Kidney (tissue), 14 donors: ENCODE measurements around the gene TCF21. TPM values are rescaled to one million over a fixed set of nuclear protein-coding genes. Genes with fewer than 3 reads are reported as not detected.

ENCODE experiments used
- DNase-seq, 5 donors: peaks; one replicate each; pipeline ENCODE4 v3.0.0-alpha.2; 2013 to 2020
- FAIRE-seq: peaks from 2 replicates; lab custom pipeline; 2012; peaks lifted over from hg19 to GRCh38; lab: Jason Lieb, UNC
- H3K27ac ChIP-seq, 2 donors: one replicate each; pipeline ENCODE4 v1.7.0; 2013; ENCODE audit warnings: low read depth in 2 of 2, low read length in 2 of 2, inconsistent platforms in 1 of 2
- H3K27me3 ChIP-seq: one replicate; pipeline ENCODE4 v1.7.1; 2013; ENCODE audit warnings: low read length, inconsistent platforms; ENCODE audit not compliant: control insufficient read depth, insufficient read depth
- H3K36me3 ChIP-seq, 3 donors: one replicate each; pipeline versions ENCODE4 v1.7.0 to v1.7.1; 2013; ENCODE audit warnings: low read length in 3 of 3, control low read depth in 1 of 3, inconsistent platforms in 1 of 3; ENCODE audit not compliant: insufficient read depth in 3 of 3, control insufficient read depth in 2 of 3
- H3K4me1 ChIP-seq, 3 donors: one replicate each; pipeline versions ENCODE4 v1.7.0 to v1.7.1; 2013; ENCODE audit warnings: low read length in 3 of 3, inconsistent platforms in 1 of 3, low read depth in 1 of 3; ENCODE audit not compliant: control insufficient read depth in 2 of 3, insufficient read depth in 2 of 3
- H3K4me3 ChIP-seq, 3 donors: one replicate each; pipeline versions ENCODE4 v1.7.0 to v1.8.1; 2013; ENCODE audit warnings: low read length in 3 of 3, control low read depth in 1 of 3, inconsistent platforms in 1 of 3
- H3K9ac ChIP-seq, 3 donors: one replicate each; pipeline versions ENCODE4 v1.7.0 to v1.7.1; 2013; ENCODE audit warnings: low read length in 3 of 3, control low read depth in 1 of 3, inconsistent platforms in 1 of 3
- H3K9me3 ChIP-seq, 3 donors: one replicate each; pipeline versions ENCODE4 v1.7.0 to v1.7.1; 2013; ENCODE audit warnings: low read length in 3 of 3, control low read depth in 1 of 3, inconsistent platforms in 1 of 3; ENCODE audit not compliant: control insufficient read depth in 2 of 3, insufficient read depth in 1 of 3
- intact Hi-C: fragments of 100-400 bp; cut with DNase I; formaldehyde crosslinking; loops from one replicate; pipeline ENCODE4 v1.11.1; 2022
- polyA plus RNA-seq: library from polyadenylated mRNA; stranded (reverse); fragments of 350-450 nt; fragmentation: Illumina TruSeq; extraction: RNeasy Lipid Tissue Mini Kit (QIAGEN cat#74804); gene quantifications from one replicate; pipeline ENCODE4 v1.2.3, GENCODE V29; 2014; ENCODE audit warnings: low read depth, low replicate concordance; ENCODE audit not compliant: insufficient read depth
- total RNA-seq: library from RNA; stranded (reverse); fragmentation: NEBNext Ultra II Directional; extraction: Animal tissue kit (Norgen Biotek cat#: 25700); gene quantifications from one replicate; pipeline ENCODE4 v1.2.1, GENCODE V29; 2021
- TF ChIP-seq, protein P1 (sequence below): IDR thresholded peaks from 3 replicates; pipeline ENCODE4 v1.5.1; 2012; ENCODE audit warnings: mild to moderate bottlenecking, moderate library complexity, borderline replicate concordance; ENCODE audit not compliant: insufficient read depth; ENCODE audit errors: extremely low read depth
- donor health status: control.
- donor health status: control.
- donor health status: control.
- donor health status: control.
- donor health status: control.
- donor health status: DM: yes; HTN: yes; CAD: no.
- donor health status: Normal renal cell carcinoma (clear cell type).

The TCF21 gene
- total and polyA plus RNA-seq, 2 donors from 2014 or later, result 6.3 to 28.8 TPM

DNA sequence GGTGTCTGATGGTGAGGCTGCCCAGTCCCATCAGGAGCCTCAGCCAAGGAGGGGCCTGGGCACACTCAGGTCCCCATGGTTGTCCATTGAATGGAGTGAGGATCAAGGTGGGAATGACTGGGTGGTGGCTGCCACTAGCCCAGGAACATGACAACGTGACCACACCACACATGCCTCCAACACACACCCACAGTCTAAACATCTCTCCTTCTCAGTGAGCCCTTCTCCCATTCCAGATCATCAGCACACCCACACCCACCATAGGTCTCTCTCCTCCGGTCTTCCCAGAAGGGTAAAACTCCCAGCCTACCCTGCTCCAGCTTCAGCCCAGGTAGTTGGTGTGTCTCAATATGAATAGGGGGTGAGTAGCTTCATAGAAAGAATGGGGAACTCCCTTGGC lies 5.5 kb downstream of the TCF21 start:
- intact Hi-C loops, result no loop called here
- peak overlapping the region in 1 of 3 donors; percentile 77 for H3K4me3 ChIP-seq
- peak overlapping the region in 2 of 3 donors; percentile 27 to 74 for H3K9ac ChIP-seq
- DNase-seq (no peak), FAIRE-seq (no peak)
- peak overlapping the region; percentile 10 to 76 for H3K27ac ChIP-seq
- H3K36me3 ChIP-seq, result peaks cover 0 to 12% (median 0%) of the 10 kb centered on the region in 3 donors
- TF ChIP-seq, protein P1, sequence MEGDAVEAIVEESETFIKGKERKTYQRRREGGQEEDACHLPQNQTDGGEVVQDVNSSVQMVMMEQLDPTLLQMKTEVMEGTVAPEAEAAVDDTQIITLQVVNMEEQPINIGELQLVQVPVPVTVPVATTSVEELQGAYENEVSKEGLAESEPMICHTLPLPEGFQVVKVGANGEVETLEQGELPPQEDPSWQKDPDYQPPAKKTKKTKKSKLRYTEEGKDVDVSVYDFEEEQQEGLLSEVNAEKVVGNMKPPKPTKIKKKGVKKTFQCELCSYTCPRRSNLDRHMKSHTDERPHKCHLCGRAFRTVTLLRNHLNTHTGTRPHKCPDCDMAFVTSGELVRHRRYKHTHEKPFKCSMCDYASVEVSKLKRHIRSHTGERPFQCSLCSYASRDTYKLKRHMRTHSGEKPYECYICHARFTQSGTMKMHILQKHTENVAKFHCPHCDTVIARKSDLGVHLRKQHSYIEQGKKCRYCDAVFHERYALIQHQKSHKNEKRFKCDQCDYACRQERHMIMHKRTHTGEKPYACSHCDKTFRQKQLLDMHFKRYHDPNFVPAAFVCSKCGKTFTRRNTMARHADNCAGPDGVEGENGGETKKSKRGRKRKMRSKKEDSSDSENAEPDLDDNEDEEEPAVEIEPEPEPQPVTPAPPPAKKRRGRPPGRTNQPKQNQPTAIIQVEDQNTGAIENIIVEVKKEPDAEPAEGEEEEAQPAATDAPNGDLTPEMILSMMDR, result no peak
- peaks cover 18% of the 10 kb centered on the region for H3K27me3 ChIP-seq
- H3K4me1 ChIP-seq, result peaks cover 0 to 3% (median 2%) of the 10 kb centered on the region in 3 donors
- no peaks in the 10 kb centered on the region for H3K9me3 ChIP-seq

DNA sequence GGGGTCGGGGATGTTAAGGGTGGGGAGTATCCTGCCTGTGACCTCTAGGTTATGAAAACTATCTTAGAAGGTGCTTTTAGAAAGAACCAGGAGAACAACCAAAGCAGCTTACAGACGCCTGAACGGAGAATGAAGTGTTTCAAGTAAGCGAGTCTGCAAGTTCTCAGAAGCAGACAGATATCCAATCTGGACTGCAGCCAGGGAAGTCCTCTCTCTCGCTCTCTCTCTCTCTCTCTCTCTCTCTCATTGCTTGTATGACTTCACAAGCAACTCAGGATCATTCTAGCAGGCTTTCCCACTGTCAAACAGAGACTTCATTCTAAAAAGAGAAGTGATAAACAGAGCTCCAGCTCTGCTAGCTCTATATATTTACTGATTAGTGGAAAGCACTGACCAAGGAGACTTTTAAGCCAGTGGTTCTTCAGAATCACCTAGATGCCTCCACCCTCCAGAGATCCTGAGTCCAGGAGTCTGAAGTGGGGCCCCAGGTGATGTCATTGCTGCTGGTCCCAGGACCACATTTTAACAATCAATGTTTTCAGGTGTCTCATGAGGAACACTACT lies 6.0 kb downstream of the TCF21 start:
- FAIRE-seq (no peak), DNase-seq (peak in 2 of 5 donors; percentile 30 to 51)
- intact Hi-C loops, result no loop called here
- Histone ChIP-seq H3K27ac (peak overlapping the region; percentile 23 to 32), H3K4me1 (peaks cover 0 to 3% (median 2%) of the 10 kb centered on the region in 3 donors), H3K27me3 (peaks cover 18% of the 10 kb centered on the region), H3K9ac (peak overlapping the region in 2 of 3 donors; percentile 9 to 27), H3K36me3 (peaks cover 0 to 12% (median 0%) of the 10 kb centered on the region in 3 donors), H3K4me3 (no peak overlapping the region), H3K9me3 (no peaks in the 10 kb centered on the region)
- TF ChIP-seq, protein P1, result no peak

DNA sequence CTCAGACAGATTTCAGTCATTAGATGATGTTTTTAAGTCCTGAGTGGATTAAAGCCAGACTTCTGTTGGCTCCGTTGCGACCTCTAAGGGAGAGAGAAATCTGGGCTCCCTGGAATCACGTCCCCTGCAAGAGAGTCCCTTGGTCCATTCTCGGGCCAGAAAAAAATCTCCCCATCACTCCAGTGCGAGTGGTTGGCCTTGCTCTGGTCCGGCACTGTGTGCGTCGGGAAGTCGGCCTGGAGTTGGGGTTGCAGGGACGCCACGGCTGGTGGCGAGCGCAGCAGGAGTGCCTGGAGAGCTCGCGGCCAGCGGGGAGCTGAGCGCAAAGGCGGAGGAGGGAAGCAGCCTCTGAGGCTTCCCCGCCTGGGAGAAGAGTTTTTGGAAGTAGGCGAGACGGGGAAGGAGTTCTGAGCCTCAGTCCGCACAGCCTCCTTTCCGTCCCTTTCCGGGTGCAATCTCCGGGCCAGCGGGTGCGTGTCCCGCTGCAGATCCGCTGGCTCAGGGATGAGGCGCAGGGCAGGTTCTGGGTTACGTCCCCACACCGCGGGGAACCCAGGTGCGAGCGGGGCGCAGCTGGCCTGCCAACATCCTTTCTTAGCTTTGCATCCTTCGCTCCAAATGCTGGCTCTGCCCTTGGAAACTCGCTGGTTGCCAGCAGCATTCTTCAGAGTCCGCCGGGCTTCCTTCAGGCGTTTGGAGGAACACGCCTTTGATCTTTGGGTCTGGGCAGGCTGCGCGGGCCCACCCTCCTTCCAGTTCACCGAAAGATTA lies 6.8 kb downstream of the TCF21 start:
- H3K4me1 ChIP-seq, result peaks cover 0 to 3% (median 2%) of the 10 kb centered on the region in 3 donors
- H3K27ac ChIP-seq, result peak overlapping the region; percentile 42 to 43
- intact Hi-C loops, result no loop called here
- H3K9me3 ChIP-seq, result no peaks in the 10 kb centered on the region
- peaks cover 0 to 12% (median 0%) of the 10 kb centered on the region in 3 donors for H3K36me3 ChIP-seq
- H3K27me3 ChIP-seq, result peaks cover 18% of the 10 kb centered on the region
- FAIRE-seq (no peak), DNase-seq (peak; percentile 48 to 87 (median 70))
- peak overlapping the region in 1 of 3 donors; percentile 25 for H3K4me3 ChIP-seq
- TF ChIP-seq, protein P1, result no peak
- no peak overlapping the region for H3K9ac ChIP-seq
